Mucosa of descending colon (tissue), 3 donors: ENCODE data around the gene CIB4. TPM values are rescaled to one million over a fixed set of nuclear protein-coding genes. Genes with fewer than 3 reads are reported as not detected.

ENCODE experiments used
- ATAC-seq: fragments of 200-7000 bp; cut with Tn5 transposase; one replicate; pipeline ENCODE4 v1.9.1; 2020; ENCODE audit warnings: mild to moderate bottlenecking, moderate library complexity
- DNase-seq, 3 donors: peaks; one replicate each; pipeline ENCODE4 v3.0.0-alpha.2; 2020
- H3K36me3 ChIP-seq: fragments of 200-600 bp; one replicate; pipeline ENCODE4 v1.8.0; 2021; ENCODE audit warnings: low read depth, mild to moderate bottlenecking
- H3K4me1 ChIP-seq: fragments of 200-600 bp; one replicate; pipeline ENCODE4 v1.8.0; 2021; ENCODE audit warnings: low read depth, mild to moderate bottlenecking
- H3K4me3 ChIP-seq: fragments of 200-600 bp; one replicate; pipeline ENCODE4 v1.8.0; 2021; ENCODE audit warnings: mild to moderate bottlenecking
- H3K9me3 ChIP-seq: fragments of 200-600 bp; one replicate; pipeline ENCODE4 v1.8.0; 2021; ENCODE audit warnings: mild to moderate bottlenecking
- CTCF ChIP-seq: fragments of 200-600 bp; IDR thresholded peaks from one replicate; pipeline ENCODE4 v1.8.0; 2022; ENCODE audit warnings: antibody characterized with exemption, mild to moderate bottlenecking
- intact Hi-C, 2 donors: fragments of 100-400 bp; cut with DNase I in 1 of 2; cut with micrococcal nuclease in 1 of 2; formaldehyde crosslinking; loops; one replicate each; pipeline versions ENCODE4 v1.11.0 to v1.11.1; 2022; cut with DNase I, micrococcal nuclease
- total RNA-seq, 3 donors: library from RNA; stranded (reverse); fragmentation: NEBNext Ultra II Directional in 2 of 3; extraction: Animal tissue kit (Norgen Biotek cat#: 25700) in 2 of 3; gene quantifications; one replicate each; pipeline versions ENCODE4 v1.2.1 to v1.2.4, GENCODE V29; 2021 to 2023
- donor health status: DM: no; HTN: no; CAD: no; lungs with moderate emphysema.
- donor health status: DM: no; HTN: no; CAD: no.
- donor health status: DM: no; HTN: yes; CAD: no.

CIB4 gene
- total RNA-seq, 3 donors from 2014 or later: 0.60 TPM; not detected in 2

DNA sequence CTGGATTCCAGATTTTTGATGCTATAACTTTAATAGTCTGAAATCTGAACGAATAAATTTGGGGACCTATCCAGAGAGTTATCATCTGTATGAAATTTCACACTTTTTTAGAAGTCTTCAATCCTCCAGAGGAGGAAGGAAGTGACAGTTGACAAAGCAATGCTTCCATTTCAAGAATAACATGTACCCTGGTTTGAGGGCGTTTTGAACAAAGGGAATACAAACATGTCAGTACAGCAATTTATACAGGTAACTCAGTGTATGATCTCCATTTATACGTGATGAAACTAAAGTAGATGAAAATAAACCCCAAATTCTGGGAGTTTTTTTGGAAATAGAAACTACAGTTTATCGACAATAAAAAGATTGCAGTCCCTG is 42.2 kb downstream of the CIB4 start:
- H3K4me1 ChIP-seq: no peaks in the 10 kb centered on the region
- ATAC-seq: no peak
- H3K36me3 ChIP-seq: no peaks in the 10 kb centered on the region
- H3K4me3 ChIP-seq: no peak overlapping the region
- H3K9me3 ChIP-seq: no peaks in the 10 kb centered on the region
- intact Hi-C loops: no loop called here
- TF ChIP-seq CTCF: no peak
- no peak for DNase-seq

DNA sequence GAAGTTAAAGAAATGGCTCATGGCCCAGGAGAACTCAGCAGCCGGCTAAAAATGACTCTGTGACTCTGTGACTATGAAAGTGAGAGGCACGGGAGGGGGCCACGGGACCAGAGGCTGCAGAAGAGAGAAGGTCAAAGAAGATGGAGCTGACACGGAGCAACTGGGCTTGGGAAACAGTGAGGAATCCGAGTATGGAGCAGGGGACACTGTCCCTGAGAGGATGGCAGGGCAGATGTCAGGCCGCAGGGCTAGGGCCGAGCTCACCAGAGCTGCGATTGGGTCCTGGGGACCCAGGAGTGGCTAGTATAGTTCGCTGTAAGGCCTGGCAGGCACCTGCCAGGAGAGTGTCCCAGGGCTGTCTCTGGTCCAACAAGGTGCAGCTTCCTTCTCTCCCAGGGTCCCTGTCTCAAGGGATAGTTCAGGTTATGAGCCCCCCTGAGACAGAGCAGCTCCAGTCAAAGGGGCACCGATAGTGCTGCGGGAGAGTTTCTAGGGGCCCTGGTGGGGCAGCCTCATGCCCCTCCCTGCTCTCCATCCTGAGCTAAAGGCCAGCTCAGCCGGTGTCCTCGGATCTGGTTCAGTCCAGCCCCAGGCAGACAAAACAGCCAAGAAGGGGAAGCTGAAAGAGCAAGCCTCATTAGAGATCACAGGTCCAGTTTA is 42.7 kb downstream of the CIB4 start:
- intact Hi-C loops: no loop called here
- no peak for DNase-seq

GRCh38 chr2:26597197-26597596 is 44.0 kb downstream of the CIB4 start:
- intact Hi-C loops: no loop called here
- no peaks in the 10 kb centered on the region for H3K36me3 ChIP-seq
- ATAC-seq: no peak
- H3K9me3 ChIP-seq: no peaks in the 10 kb centered on the region
- no peak for DNase-seq
- H3K4me3 ChIP-seq: no peak overlapping the region
- H3K4me1 ChIP-seq: no peaks in the 10 kb centered on the region
- TF ChIP-seq CTCF: no peak

More for the DNA sequence above, 42.7 kb downstream of the CIB4 start:
- no peaks in the 10 kb centered on the region for H3K36me3 ChIP-seq
- no peak overlapping the region for H3K4me3 ChIP-seq
- ATAC-seq: no peak
- H3K4me1 ChIP-seq: no peaks in the 10 kb centered on the region
- no peaks in the 10 kb centered on the region for H3K9me3 ChIP-seq
- no peak for TF ChIP-seq CTCF

- Histone ChIP-seq H3K4me3 (no peak overlapping the region), H3K36me3 (no peaks in the 10 kb centered on the region), H3K4me1 (no peaks in the 10 kb centered on the region), H3K9me3 (no peaks in the 10 kb centered on the region)
- ATAC-seq: no peak
- TF ChIP-seq CTCF: no peak
- intact Hi-C loops: no loop called here
- DNase-seq: peak in 1 of 3 donors; percentile 7
These were observed 46.0 kb downstream of the CIB4 start for GRCh38 chr2:26595146-26595545.

- no peaks in the 10 kb centered on the region for H3K4me1 ChIP-seq
- DNase-seq: peak in 1 of 3 donors; percentile 24
- H3K9me3 ChIP-seq: no peaks in the 10 kb centered on the region
- intact Hi-C loops: no loop called here
- TF ChIP-seq CTCF: no peak
- ATAC-seq: no peak
- no peaks in the 10 kb centered on the region for H3K36me3 ChIP-seq
- no peak overlapping the region for H3K4me3 ChIP-seq
These were observed 49.3 kb downstream of the CIB4 start for GRCh38 chr2:26591619-26592505.
